Subcutaneous adipose tissue (tissue), 4 donors: Measurements from ENCODE around the gene PDGFD. TPM values are rescaled to one million over a fixed set of nuclear protein-coding genes. Genes with fewer than 3 reads are reported as not detected.

Source experiments
- total RNA-seq, 4 donors: library from RNA; depleted of rRNA; stranded (reverse); fragments of >200 nt; gene quantifications; one replicate each; pipeline ENCODE4 v1.1.0, GENCODE V29; 2016
- TF ChIP-seq, protein P1 (sequence below): fragments of 450-650 bp; IDR thresholded peaks from one replicate; pipeline ENCODE4 v1.5.1; 2016; ENCODE audit warnings: low read depth, mild to moderate bottlenecking, control low read depth, antibody characterized with exemption, moderate library complexity

The PDGFD gene
- total RNA-seq, 4 donors from 2014 or later = 19.4 to 77.7 (median 44.9) TPM

DNA sequence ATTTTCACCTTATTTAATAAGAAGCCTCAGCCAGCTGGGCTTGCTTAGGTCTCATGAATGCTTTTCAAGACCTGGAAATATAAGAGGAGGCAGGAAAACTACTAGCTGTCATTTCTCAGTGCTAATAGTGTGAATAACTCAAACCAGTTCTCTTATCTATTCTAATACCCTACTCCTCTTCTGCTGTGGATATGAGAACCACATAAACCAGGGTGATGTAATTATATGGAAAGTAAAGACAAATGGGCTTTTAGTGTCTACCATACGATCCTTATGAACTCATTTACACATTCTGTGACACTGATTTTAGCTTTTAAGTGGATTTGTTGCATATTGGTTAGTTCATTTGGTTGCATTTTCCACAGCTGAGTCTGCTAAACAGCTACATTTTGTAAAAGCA, 8.6 kb downstream of the PDGFD start:
- TF ChIP-seq, protein P1, sequence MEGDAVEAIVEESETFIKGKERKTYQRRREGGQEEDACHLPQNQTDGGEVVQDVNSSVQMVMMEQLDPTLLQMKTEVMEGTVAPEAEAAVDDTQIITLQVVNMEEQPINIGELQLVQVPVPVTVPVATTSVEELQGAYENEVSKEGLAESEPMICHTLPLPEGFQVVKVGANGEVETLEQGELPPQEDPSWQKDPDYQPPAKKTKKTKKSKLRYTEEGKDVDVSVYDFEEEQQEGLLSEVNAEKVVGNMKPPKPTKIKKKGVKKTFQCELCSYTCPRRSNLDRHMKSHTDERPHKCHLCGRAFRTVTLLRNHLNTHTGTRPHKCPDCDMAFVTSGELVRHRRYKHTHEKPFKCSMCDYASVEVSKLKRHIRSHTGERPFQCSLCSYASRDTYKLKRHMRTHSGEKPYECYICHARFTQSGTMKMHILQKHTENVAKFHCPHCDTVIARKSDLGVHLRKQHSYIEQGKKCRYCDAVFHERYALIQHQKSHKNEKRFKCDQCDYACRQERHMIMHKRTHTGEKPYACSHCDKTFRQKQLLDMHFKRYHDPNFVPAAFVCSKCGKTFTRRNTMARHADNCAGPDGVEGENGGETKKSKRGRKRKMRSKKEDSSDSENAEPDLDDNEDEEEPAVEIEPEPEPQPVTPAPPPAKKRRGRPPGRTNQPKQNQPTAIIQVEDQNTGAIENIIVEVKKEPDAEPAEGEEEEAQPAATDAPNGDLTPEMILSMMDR = no peak

DNA sequence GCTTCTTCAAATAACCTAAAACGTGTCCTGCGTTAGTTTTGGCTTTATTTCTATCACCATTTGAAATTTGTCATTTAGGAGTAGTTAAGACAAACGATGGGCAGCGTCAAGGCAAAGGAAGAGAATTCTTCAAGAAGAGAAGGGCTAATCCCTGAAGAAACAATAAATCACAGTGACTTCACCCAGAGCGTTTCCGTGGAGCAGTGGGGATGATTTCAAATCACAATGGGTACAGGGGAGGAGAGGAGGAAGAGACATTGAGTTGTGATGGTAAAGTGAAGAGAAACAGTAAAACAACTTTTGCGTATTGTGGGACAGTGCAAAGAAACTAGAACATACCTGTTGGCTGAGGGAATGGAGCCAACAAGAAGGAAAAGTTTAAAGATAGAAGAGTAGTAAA, 9.7 kb downstream of the PDGFD start:
- TF ChIP-seq, protein P1 = no peak

DNA sequence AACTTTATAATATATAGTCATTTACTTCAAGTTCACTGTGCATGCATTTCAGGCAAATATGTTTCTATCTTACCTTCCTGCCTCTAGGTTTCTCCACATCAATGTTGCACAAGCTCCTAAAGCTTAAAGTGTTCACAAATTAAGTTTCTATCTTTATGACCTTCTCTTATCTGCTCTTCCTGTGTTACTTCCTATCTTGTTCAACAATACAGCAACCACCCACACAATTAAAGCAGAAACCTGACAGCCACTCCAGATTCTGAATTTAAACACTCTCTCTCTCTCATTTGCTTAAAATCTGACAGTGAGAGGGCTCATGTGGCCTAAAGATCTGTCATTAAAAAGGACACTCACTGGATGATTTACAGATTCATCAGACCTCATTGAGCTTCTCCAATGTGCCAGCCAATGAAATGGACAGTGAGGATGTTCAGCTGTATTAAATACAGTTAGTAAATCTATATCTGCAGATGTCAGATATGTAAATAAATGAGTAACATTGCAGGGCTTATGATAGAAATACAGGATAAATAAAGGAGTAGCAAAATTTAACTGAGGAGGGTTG, 10.9 kb downstream of the PDGFD start:
- TF ChIP-seq, protein P1 = no peak

DNA sequence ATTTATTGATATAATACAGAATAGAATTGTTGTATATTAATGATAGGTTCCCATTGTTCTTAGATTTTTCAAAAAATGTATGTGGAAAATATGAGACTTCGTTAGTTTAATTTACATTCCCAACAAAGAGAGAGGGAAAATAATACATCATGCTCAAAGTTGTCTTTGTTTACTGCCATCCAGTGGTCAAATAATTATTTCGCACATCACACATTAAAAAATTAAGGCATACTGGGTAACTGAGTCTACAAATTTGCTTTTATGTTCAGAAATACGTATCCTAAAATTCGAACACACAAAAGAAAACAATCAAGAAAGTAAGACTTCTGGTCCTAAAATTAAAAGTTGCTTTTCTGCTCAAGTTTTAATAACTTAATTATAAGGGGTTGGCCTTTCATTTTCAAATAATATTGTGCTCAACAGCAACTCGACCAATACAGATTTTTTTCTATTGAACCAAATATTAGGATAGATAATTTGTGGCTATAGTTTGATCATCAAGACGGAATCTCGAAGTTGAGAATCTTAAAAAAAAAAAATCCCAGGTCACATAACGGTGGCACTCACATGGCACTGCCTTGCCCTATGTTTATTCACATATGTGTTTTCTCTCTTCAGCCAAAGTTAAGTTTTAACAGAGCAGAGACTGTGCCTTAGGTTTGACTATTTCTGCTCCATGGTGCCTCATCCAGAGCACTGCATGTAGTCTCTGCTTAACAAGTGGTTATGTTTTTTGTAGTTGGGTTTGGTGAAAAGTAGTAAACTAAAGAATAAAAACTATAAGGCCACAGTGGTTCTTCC, 12.3 kb downstream of the PDGFD start:
- TF ChIP-seq, protein P1 = no peak

DNA sequence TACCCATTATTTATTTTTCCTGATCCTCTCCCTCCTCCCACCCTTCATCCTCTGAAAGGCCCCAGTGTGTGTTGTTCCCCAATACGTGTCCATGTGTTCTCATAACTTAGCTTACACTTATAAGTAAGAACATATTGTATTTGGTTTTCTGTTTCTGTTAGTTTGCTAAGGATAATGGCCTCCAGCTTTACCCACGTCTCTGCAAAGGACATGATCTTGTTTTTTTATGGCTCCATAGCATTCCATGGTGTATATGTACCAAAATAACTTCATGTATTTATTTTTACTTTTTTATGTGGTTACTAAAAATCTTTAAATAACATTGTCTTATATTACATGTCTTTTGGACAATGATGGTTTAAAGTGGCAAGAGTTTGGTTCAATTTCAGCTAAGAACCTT, 15.2 kb downstream of the PDGFD start:
- TF ChIP-seq, protein P1 = no peak

DNA sequence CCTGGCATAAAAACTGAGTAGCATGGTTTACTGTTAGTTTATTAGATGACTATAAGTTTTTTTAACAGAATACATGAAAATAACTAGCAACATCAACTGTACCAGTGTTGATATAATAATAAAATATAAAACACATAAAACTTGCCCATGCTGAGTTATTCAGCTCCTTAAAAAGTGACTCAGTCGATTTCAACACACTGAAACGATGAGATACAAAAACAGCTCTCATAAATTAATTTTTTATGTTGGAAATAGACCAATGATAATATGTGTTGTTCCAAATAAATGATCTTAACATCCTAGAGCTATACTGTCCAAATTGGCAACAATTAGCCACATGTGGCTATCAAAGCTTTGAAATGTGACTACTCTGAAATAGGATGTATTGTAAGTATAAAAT, 15.9 kb downstream of the PDGFD start:
- TF ChIP-seq, protein P1 = no peak

DNA sequence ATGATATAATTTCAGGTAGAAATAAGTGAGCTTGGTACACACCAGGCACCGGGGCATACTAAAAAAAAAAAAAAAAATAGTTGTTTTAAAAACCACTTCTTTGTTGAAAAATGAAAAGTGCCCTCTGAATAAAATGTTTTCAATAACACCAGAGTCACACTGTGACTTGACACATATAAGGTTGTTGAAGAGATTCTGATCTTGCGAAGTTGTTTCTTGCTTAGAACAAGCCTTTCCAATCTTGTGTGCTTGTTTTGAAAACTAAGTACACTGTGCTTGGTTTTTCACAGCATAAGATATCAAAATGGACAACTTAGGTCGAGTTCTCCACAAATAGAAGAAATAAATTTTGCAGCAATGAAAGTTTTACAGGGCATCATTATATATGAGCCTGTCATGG, 17.0 kb downstream of the PDGFD start:
- TF ChIP-seq, protein P1 = no peak
